Fibroblast of the aortic adventitia (primary cell): ENCODE measurements around the gene CTNNA3. TPM values are rescaled to one million over a fixed set of nuclear protein-coding genes. Genes with fewer than 3 reads are reported as not detected.

ENCODE experiments used
- DNase-seq: peaks from one replicate; pipeline ENCODE4 v3.0.0-alpha.2; 2010; ENCODE audit warnings: low read depth
- H3K4me3 ChIP-seq: 2 replicates; pipeline ENCODE4 v1.5.1; 2011; ENCODE audit warnings: low read depth, mild to moderate bottlenecking, control low read depth, low read length, moderate library complexity
- CTCF ChIP-seq: IDR thresholded peaks from 2 replicates; pipeline ENCODE4 v1.5.1; 2011; ENCODE audit warnings: mild to moderate bottlenecking, low read length, control low read depth, inconsistent platforms; ENCODE audit not compliant: insufficient read depth
- total RNA-seq: library from RNA; depleted of rRNA; stranded (reverse); fragments of >200 nt; gene quantifications from 2 replicates; pipeline ENCODE4 v1.2.3, GENCODE V29; 2012; ENCODE audit warnings: low replicate concordance

CTNNA3 gene
- total RNA-seq, 1 donor, result not detected

GRCh38 chr10:66292922-66293321 lies 1403.1 kb downstream of the CTNNA3 start:
- no peak for TF ChIP-seq CTCF
- H3K4me3 ChIP-seq, result no peak overlapping the region
- no peak for DNase-seq

DNA sequence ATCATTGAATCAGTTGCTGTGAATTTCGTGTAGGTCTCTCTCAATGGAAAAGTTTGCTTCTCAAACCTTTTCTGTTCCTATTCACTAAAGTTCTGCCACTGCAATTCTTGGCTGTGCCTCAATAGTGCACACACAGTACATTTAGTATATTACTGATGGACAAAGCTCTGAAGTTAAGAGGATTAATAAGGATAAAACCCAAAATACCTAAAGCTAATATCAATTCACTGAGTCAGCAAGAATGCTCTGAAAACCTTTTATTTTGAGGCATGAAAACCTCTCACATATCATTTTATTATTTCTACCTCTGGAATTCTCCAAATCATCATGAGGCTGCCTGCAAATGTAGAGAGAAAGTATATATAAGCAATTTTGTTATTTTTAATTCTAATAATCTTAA lies 1403.5 kb downstream of the CTNNA3 start:
- no peak for DNase-seq
- no peak overlapping the region for H3K4me3 ChIP-seq
- no peak for TF ChIP-seq CTCF

DNA sequence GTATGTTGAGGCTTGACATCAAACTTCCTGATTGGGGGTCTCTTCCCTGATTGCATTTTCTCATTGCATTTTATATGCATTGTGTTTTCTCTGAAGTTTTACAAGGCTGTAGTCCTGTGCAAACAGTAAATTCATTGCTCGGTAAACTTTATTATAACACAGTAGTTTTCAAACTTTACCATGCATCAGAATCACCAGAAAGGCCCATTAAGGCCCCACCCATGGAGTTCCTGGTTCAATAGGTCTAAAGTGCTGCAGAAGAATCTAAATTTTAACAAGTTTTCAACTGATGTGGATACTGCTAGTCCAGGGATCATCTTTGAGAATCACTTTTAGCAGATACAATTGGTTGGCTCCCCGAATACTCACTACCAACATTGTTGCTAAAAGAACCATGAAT lies 1404.9 kb downstream of the CTNNA3 start:
- no peak for DNase-seq
- no peak overlapping the region for H3K4me3 ChIP-seq
- no peak for TF ChIP-seq CTCF

GRCh38 chr10:66284621-66285020 lies 1411.4 kb downstream of the CTNNA3 start:
- DNase-seq, result no peak
- no peak overlapping the region for H3K4me3 ChIP-seq
- TF ChIP-seq CTCF, result no peak

- H3K4me3 ChIP-seq, result no peak overlapping the region
- DNase-seq, result no peak
- TF ChIP-seq CTCF, result no peak
Observed at GRCh38 chr10:66283874-66284464, 1412.0 kb downstream of the CTNNA3 start.

GRCh38 chr10:66283064-66283463 lies 1412.9 kb downstream of the CTNNA3 start:
- no peak for TF ChIP-seq CTCF
- no peak overlapping the region for H3K4me3 ChIP-seq
- no peak for DNase-seq

DNA sequence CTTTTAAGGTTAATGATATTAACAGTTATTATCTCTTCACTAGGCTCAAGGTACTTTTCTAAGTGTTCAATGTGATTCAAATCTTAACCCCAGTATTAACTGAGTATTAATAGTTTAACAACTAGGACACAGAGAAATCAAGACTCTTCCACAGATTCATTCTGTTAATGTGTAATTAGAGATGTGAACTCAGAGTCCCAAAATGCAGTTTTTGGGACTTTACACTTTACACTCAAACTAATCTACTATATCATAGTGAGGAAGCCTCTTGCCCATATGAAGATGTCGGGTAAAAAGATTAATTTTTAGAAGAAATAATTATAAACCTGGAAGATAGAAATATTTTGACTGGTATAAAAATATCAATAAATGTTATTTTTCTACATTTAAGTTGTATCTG lies 1414.7 kb downstream of the CTNNA3 start:
- H3K4me3 ChIP-seq, result no peak overlapping the region
- no peak for DNase-seq
- no peak for TF ChIP-seq CTCF
